ENCODE measurements around the gene CSH1. TPM values are rescaled to one million over a fixed set of nuclear protein-coding genes. Genes with fewer than 3 reads are reported as not detected.
"Not testable (repeated sequence)": the region's sequence is repeated elsewhere in the genome, so short reads cannot be mapped to it uniquely, and the experiment has no call there.

CSH1 gene
- total RNA-seq, 1 experiment from 2014 or later, result not detected

GRCh38 chr17:63911041-63911635 lies 14.8 kb upstream of the CSH1 start, which contains the start of gene CSHL1:
CSHL1 (minus strand) TSS chr17:63911258; CDS start chr17:63911196, 62 bp downstream.
- in situ Hi-C loops (cut with HindIII; ENCODE audit: low sequenced_read_pairs), result no loop called here
- DNase-seq (ENCODE audit: low spot score), result no peak

DNA sequence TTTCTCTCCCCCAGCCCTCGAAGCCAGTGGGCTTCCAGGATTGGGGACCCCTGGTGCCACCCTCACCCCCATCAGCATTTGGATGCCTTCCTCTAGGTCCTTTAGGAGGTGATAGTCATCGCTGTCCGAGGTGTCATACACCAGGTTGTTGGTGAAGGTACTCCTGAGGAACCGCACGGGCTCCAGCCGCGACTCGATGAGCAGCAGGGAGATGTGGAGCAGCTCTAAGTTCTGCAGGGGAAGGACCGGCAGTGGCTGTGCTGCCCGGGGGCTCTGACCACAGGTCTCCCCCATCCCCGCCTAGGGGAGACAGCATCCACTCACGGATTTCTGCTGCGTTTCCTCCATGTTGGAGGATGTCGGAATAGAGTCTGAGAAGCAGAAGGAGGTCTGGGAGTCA lies 13.7 kb upstream of the CSH1 start:
- DNase-seq (ENCODE audit: low spot score), result no peak
- in situ Hi-C loops (cut with HindIII; ENCODE audit: low sequenced_read_pairs), result no loop called here

DNA sequence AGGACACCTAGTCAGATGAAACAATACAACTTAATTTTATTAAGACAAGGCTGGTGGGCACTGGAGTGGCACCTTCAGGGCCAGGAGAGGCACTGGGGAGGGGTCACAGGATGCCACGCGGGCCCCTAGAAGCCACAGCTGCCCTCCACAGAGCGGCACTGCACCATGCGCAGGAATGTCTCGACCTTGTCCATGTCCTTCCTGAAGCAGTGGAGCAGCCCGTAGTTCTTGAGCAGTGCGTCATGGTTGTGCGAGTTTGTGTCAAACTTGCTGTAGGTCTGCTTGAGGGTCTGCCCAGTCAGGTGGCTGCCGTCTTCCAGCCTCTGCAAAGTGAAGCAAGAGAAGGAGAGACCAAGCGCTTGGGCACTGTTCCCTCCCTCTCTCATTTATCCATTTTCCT lies 13.2 kb upstream of the CSH1 start:
- in situ Hi-C loops (cut with HindIII; ENCODE audit: low sequenced_read_pairs); DNase-seq (ENCODE audit: low spot score): not testable (repeated sequence)

- DNase-seq (ENCODE audit: low spot score); in situ Hi-C loops (cut with HindIII; ENCODE audit: low sequenced_read_pairs): not testable (repeated sequence)
Measured at GRCh38 chr17:63907161-63907778, 10.9 kb upstream of the CSH1 start.

DNA sequence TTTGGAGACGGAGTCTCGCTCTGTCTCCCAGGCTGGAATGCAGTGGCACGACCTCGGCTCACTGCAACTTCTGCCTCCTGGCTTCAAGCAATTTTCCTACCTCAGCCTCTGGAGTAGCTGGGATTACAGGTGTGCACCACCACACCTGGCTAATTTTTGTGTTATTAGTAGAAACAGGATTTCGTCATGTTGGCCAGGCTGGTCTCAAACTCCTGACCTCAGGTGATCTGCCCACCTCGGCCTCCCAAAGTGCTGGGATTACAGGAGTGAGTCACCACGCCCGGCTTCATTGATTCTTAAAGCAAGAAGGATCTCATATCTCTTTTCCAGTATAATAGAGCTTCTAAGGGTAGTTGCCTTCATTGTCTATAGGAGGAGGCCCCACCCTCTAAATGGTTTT lies 8.4 kb upstream of the CSH1 start:
- in situ Hi-C loops (cut with HindIII; ENCODE audit: low sequenced_read_pairs); DNase-seq (ENCODE audit: low spot score): not testable (repeated sequence)

- DNase-seq (ENCODE audit: low spot score); in situ Hi-C loops (cut with HindIII; ENCODE audit: low sequenced_read_pairs): not testable (repeated sequence)
Measured at GRCh38 chr17:63903787-63904201, 7.4 kb upstream of the CSH1 start.

- in situ Hi-C loops (cut with HindIII; ENCODE audit: low sequenced_read_pairs); DNase-seq (ENCODE audit: low spot score): not testable (repeated sequence)
Measured at GRCh38 chr17:63901971-63902370, 5.6 kb upstream of the CSH1 start.

DNA sequence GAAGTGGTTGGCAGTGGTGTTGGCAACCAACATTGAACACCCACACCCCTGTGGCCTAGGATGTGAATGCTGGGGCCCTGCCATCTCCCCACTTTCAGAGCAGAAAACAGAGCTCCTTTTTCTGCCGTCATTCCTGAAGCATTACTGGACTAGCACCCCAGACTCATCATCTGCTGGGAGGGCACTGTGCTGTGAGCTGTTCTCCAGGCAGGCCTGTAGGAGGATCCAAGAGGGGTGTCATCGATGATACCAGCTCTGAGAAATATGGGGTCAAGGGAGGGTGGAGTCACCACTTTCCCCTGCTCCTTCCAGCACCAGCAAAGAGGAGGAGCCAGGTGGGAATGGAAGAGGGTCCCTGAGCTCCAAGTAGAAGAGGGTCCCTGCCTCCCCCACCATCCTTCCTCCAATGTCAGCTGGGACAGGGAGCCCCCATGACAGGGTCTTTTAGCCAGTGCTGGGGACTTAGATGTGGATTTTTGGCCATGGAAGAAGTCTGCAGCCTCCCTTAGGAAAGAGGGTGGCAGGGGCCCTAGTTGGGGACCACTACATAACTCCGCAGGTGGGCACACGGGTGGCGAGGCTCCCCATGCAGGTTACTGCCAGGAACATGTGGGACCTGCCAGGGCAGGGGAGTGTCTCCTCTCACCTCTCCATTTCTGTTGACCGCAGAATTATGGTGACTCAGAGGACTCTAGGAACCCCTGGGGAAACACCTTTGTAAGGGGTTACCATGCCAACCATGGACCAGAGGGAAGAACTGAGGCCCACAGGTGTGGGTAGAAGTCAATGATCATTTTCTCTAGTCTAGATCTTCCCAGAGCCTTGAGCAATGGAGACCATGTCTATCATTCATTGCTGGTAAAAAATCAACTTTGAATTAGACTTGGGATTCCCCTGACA lies 2.8 kb upstream of the CSH1 start:
- DNase-seq (ENCODE audit: low spot score); in situ Hi-C loops (cut with HindIII; ENCODE audit: low sequenced_read_pairs): not testable (repeated sequence)

DNA sequence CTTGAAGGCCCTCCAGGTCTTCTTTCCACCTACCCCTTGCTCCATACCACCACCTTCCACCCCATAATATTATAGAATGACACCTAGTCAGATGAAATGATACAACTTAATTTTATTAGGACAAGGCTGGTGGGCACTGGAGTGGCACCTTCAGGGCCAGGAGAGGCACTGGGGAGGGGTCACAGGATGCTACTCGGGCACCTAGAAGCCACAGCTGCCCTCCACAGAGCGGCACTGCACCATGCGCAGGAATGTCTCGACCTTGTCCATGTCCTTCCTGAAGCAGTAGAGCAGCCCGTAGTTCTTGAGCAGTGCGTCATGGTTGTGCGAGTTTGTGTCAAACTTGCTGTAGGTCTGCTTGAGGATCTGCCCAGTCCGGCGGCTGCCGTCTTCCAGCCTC lies 1.6 kb downstream of the CSH1 start:
- in situ Hi-C loops (cut with HindIII; ENCODE audit: low sequenced_read_pairs); DNase-seq (ENCODE audit: low spot score): not testable (repeated sequence)

DNA sequence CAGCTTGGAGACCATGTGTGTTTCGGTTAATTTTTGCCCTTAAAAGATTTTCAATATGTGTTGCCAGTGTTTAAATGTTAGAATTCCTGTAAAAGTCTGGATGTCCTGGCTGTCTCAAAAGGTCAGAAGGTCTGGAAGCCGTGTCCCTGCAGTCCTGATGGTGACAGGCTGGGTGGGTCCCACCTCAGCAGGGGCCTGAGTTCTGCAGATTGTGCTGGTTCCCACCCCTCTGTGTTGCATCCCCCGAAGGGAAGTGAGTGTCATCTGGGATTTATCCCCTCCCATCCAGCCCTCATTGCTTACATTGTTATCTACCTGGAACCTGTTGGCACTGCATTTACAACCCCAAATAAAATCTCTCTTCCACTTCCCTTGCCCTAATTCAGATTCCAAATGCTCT lies 2.4 kb downstream of the CSH1 start:
- in situ Hi-C loops (cut with HindIII; ENCODE audit: low sequenced_read_pairs); DNase-seq (ENCODE audit: low spot score): not testable (repeated sequence)

- DNase-seq (ENCODE audit: low spot score); in situ Hi-C loops (cut with HindIII; ENCODE audit: low sequenced_read_pairs): not testable (repeated sequence)
Measured at GRCh38 chr17:63892316-63893037, 3.9 kb downstream of the CSH1 start.

- peak; percentile 37 for DNase-seq (ENCODE audit: low spot score)
- in situ Hi-C loops (cut with HindIII; ENCODE audit: low sequenced_read_pairs), result not testable (repeated sequence)
Measured at GRCh38 chr17:63889026-63889848, 7.1 kb downstream of the CSH1 start.

DNA sequence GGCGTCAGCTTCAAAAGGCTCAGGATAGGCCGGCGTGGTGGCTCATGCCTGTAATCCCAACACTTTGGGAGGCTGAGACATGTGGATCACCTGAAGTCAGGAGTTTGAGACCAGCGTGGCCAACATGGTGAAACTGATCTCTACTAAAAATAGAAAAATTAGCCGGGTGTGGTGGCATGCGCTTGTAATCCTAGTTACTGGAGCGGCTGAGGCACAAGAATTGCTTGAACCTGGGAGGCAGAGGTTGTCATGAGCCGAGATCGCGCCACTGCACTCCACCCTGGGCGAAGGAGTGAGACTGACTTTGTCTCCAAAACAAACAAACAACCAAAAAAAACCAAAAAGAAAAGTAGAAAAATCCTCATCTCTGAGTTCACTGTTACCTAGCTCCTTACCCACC lies 11.3 kb downstream of the CSH1 start:
- in situ Hi-C loops (cut with HindIII; ENCODE audit: low sequenced_read_pairs); DNase-seq (ENCODE audit: low spot score): not testable (repeated sequence)

GRCh38 chr17:63882626-63883126 lies 13.7 kb downstream of the CSH1 start:
- DNase-seq (ENCODE audit: low spot score); in situ Hi-C loops (cut with HindIII; ENCODE audit: low sequenced_read_pairs): not testable (repeated sequence)

DNA sequence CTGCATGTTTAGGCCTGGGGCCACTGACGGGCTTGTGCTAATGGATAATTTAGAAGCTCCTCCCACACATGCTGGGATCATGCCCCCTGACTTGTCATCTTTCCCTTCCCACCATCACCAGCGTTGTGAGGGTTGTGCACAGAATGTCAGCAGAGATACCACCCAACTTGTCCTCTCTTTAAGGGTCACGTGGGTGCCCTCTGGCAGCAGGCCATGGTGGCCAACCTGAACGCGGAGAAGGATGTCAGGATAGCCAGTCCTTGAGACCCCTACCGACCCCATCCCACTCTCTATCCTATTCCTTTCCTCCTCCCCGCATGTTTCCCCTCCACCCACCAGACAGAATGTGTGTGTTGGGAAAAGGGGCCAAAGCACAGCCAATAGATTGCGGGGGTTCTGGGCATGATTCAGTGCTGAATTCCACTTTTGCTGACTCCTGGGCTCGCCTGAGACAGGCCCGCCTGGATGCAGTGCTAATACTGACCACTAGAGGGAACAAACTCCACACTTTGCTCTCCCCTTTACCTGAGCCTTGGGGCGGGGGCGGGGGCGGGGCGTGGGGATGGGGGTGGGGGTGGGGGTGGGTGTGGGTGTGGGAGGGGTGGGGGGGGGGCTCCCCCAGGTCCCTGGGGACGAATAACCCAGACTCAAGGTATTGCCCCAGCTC lies 14.3 kb downstream of the CSH1 start, which contains the start of gene GH2:
Gene GH2 (minus strand): TSS at position 10 of the 667 bp plus-strand sequence. CDS start 143 bp downstream, outside the sequence.
- DNase-seq (ENCODE audit: low spot score), result peak; percentile 29
- in situ Hi-C loops (cut with HindIII; ENCODE audit: low sequenced_read_pairs), result no loop called here

- DNase-seq (ENCODE audit: low spot score); in situ Hi-C loops (cut with HindIII; ENCODE audit: low sequenced_read_pairs): not testable (repeated sequence)
Measured at GRCh38 chr17:63881337-63881736, 15.0 kb downstream of the CSH1 start.

DNA sequence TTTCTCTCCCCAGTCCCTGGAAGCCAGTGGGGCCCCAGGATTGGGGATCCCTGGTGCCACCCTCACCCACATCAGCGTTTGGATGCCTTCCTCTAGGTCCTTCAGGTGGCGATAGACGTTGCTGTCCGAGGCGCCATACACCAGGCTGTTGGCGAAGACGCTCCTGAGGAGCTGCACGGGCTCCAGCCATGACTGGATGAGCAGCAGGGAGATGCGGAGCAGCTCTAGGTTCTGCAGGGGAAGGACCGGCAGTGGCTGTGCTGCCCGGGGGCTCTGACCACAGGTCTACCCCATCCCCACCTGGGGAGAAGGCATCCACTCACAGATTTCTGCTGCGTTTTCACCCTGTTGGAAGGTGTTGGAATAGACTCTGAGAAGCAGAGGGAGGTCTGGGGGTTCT lies 15.7 kb downstream of the CSH1 start:
- in situ Hi-C loops (cut with HindIII; ENCODE audit: low sequenced_read_pairs), result no loop called here
- DNase-seq (ENCODE audit: low spot score), result no peak

- in situ Hi-C loops (cut with HindIII; ENCODE audit: low sequenced_read_pairs); DNase-seq (ENCODE audit: low spot score): not testable (repeated sequence)
Measured at GRCh38 chr17:63878413-63878812, 18.0 kb downstream of the CSH1 start.

Measured in G401 (cell line).